ENCODE measurements around the gene MSANTD1. TPM values are rescaled to one million over a fixed set of nuclear protein-coding genes. Genes with fewer than 3 reads are reported as not detected.

The MSANTD1 gene
- total RNA-seq, 2 donors from 2014 or later = not detected

DNA sequence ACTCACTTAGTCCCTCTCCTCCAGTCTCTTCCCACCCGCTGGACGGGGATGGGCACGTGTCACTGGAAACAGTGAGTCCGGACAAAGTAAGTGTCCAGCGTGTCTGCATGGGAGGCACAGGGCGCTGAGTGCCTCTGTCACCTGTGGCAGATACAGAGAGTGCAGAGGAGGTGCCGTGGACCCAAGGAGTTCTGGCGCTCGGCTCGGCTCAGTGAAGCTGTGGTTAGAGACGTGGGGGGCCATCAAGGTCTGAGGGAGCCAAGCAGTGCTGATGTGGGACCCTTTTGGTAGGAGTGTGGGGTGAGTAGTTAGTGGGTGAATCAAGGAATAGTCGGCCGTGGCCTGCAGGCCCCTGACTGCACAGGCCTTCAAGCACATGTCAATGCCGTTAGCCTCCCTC, 40.1 kb upstream of the MSANTD1 start:
- Histone ChIP-seq H3K4me3 (no peak overlapping the region), H3K27me3 (no peaks in the 10 kb centered on the region), H3K9me3 (no peaks in the 10 kb centered on the region), H3K27ac (no peak overlapping the region), H3K36me3 (peaks cover 71% of the 10 kb centered on the region), H3K4me1 (no peaks in the 10 kb centered on the region)
- TF ChIP-seq, protein P1, sequence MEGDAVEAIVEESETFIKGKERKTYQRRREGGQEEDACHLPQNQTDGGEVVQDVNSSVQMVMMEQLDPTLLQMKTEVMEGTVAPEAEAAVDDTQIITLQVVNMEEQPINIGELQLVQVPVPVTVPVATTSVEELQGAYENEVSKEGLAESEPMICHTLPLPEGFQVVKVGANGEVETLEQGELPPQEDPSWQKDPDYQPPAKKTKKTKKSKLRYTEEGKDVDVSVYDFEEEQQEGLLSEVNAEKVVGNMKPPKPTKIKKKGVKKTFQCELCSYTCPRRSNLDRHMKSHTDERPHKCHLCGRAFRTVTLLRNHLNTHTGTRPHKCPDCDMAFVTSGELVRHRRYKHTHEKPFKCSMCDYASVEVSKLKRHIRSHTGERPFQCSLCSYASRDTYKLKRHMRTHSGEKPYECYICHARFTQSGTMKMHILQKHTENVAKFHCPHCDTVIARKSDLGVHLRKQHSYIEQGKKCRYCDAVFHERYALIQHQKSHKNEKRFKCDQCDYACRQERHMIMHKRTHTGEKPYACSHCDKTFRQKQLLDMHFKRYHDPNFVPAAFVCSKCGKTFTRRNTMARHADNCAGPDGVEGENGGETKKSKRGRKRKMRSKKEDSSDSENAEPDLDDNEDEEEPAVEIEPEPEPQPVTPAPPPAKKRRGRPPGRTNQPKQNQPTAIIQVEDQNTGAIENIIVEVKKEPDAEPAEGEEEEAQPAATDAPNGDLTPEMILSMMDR (IDR thresholded peaks at IDR 0.05) = no peak
- DNase-seq (ENCODE audit: low spot score) = no peak

- Histone ChIP-seq H3K36me3 (peaks cover 77% of the 10 kb centered on the region), H3K4me1 (no peaks in the 10 kb centered on the region), H3K4me3 (no peak overlapping the region), H3K27me3 (no peaks in the 10 kb centered on the region), H3K27ac (no peak overlapping the region), H3K9me3 (no peaks in the 10 kb centered on the region)
- DNase-seq (ENCODE audit: low spot score) = no peak
- TF ChIP-seq, protein P1 (IDR thresholded peaks at IDR 0.05) = no peak
Measured at GRCh38 chr4:3209551-3210325, 39.2 kb upstream of the MSANTD1 start.

DNA sequence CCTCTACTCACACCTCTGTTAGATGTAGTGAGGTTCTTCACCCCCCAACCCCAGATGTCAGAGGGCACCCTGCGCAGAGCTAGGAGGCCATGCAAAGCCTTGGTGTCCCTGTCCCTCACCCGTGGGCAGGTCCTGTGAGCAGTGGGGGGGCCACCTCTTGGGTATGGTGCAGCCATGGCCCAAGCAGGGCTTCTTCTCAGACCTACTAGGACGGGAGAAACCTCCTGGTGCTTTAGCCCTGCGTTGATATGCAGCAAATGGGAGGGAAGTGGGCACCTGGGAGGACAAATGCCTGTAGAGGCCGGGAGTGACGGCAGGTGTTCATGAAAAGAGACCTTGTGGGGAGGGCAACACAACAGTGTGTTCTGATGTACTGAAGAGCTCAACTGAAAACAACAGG, 38.5 kb upstream of the MSANTD1 start:
- Histone ChIP-seq H3K4me3 (no peak overlapping the region), H3K36me3 (peaks cover 85% of the 10 kb centered on the region), H3K27me3 (no peaks in the 10 kb centered on the region), H3K4me1 (no peaks in the 10 kb centered on the region), H3K9me3 (no peaks in the 10 kb centered on the region), H3K27ac (no peak overlapping the region)
- DNase-seq (ENCODE audit: low spot score) = no peak
- TF ChIP-seq, protein P1 (IDR thresholded peaks at IDR 0.05) = no peak

DNA sequence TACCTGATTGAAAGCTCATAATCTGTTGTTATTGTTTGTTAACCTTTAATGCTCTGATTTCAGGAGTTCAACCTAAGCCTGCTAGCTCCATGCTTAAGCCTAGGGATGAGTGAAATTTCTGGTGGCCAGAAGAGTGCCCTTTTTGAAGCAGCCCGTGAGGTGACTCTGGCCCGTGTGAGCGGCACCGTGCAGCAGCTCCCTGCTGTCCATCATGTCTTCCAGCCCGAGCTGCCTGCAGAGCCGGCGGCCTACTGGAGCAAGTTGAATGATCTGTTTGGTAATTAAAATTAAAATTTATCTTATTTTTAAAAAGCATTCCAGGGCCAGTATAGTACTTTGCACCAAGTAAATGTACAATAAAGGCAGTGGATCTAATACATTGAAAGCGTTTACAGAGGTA, 37.1 kb upstream of the MSANTD1 start:
- H3K36me3 ChIP-seq = peaks cover 89% of the 10 kb centered on the region
- no peaks in the 10 kb centered on the region for H3K9me3 ChIP-seq
- no peaks in the 10 kb centered on the region for H3K4me1 ChIP-seq
- DNase-seq (ENCODE audit: low spot score) = no peak
- TF ChIP-seq, protein P1 (IDR thresholded peaks at IDR 0.05) = no peak
- no peaks in the 10 kb centered on the region for H3K27me3 ChIP-seq
- no peak overlapping the region for H3K27ac ChIP-seq
- H3K4me3 ChIP-seq = no peak overlapping the region

DNA sequence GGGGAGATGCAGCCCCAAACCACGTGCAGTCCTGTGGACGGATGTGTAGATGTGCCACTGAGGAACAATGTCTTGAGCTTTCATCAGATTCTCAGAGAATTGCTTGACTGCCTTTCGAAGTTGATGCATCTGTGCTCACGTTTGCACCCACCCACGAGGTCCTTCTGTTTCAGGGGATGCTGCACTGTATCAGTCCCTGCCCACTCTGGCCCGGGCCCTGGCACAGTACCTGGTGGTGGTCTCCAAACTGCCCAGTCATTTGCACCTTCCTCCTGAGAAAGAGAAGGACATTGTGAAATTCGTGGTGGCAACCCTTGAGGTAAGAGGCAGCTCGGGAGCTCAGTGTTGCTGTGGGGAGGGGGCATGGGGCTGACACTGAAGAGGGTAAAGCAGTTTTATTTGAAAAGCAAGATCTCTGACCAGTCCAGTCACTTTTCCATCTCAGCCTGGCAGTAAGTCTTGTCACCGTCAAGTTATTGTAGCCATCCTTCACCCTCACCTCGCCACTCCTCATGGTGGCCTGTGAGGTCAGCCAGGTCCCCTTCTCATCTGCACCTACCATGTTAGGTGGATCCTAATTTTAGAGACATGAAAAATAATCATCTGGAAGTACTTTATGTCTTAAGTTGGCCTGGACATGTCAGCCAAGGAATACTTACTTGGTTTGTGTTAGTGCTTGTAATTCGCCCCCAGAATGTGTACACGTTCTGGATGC, 36.4 kb upstream of the MSANTD1 start:
- no peaks in the 10 kb centered on the region for H3K27me3 ChIP-seq
- no peak for DNase-seq (ENCODE audit: low spot score)
- H3K4me1 ChIP-seq = no peaks in the 10 kb centered on the region
- H3K36me3 ChIP-seq = peaks cover 89% of the 10 kb centered on the region
- no peak overlapping the region for H3K4me3 ChIP-seq
- no peak overlapping the region for H3K27ac ChIP-seq
- TF ChIP-seq, protein P1 (IDR thresholded peaks at IDR 0.05) = no peak
- no peaks in the 10 kb centered on the region for H3K9me3 ChIP-seq

All from right atrium auricular region (tissue), 2 donors.